Astrocyte (in vitro differentiated cells and primary cell): ENCODE data around the gene MESP2. TPM values are rescaled to one million over a fixed set of nuclear protein-coding genes. Genes with fewer than 3 reads are reported as not detected.

Experiments
- DNase-seq: peaks from one replicate; pipeline ENCODE4 v3.0.0-alpha.2; 2010; ENCODE audit warnings: low read depth
- FAIRE-seq: peaks from 2 replicates; lab custom pipeline; 2011; peaks lifted over from hg19 to GRCh38; lab: Jason Lieb, UNC
- H2AFZ ChIP-seq: 2 replicates; pipeline ENCODE4 v1.6.0; 2012; ENCODE audit warnings: low read depth, low read length, inconsistent platforms
- H3K27ac ChIP-seq: 2 replicates; pipeline ENCODE4 v1.5.1; 2011; ENCODE audit warnings: low read depth, low read length, inconsistent platforms
- H3K27me3 ChIP-seq: 2 replicates; pipeline ENCODE4 v1.6.0; 2011; ENCODE audit warnings: low read length, inconsistent platforms; ENCODE audit not compliant: insufficient read depth
- H3K36me3 ChIP-seq: 2 replicates; pipeline ENCODE4 v1.5.1; 2011; ENCODE audit warnings: low read length, inconsistent platforms; ENCODE audit not compliant: insufficient read depth
- H3K4me1 ChIP-seq: 2 replicates; pipeline ENCODE4 v1.5.1; 2011; ENCODE audit warnings: low read length, inconsistent platforms; ENCODE audit not compliant: insufficient read depth
- H3K4me2 ChIP-seq: 2 replicates; pipeline ENCODE4 v1.6.0; 2012; ENCODE audit warnings: low read length, inconsistent platforms
- H3K4me3 ChIP-seq: 2 replicates; pipeline ENCODE4 v1.5.1; 2011; ENCODE audit warnings: low read depth, mild to moderate bottlenecking, low read length, inconsistent platforms; ENCODE audit not compliant: insufficient read depth
- H3K79me2 ChIP-seq: 2 replicates; pipeline ENCODE4 v1.6.0; 2012; ENCODE audit warnings: mild to moderate bottlenecking, low read length, inconsistent platforms; ENCODE audit not compliant: insufficient read depth
- H3K9ac ChIP-seq: 2 replicates; pipeline ENCODE4 v1.6.0; 2012; ENCODE audit warnings: mild to moderate bottlenecking, low read length, inconsistent platforms
- H3K9me3 ChIP-seq: 2 replicates; pipeline ENCODE4 v1.5.1; 2012; ENCODE audit warnings: low read depth, mild to moderate bottlenecking, low read length, inconsistent platforms; ENCODE audit not compliant: insufficient read depth
- H4K20me1 ChIP-seq: 2 replicates; pipeline ENCODE4 v1.6.0; 2012; ENCODE audit warnings: low read length, inconsistent platforms; ENCODE audit not compliant: insufficient read depth
- H3K27ac Mint-ChIP-seq: one replicate; pipeline ENCODE4 v1.8.0; 2021; ENCODE audit warnings: mild to moderate bottlenecking, mixed read lengths; ENCODE audit not compliant: unreplicated experiment
- H3K27me3 Mint-ChIP-seq: one replicate; pipeline ENCODE4 v1.8.0; 2021; ENCODE audit warnings: low read depth, mixed read lengths; ENCODE audit not compliant: unreplicated experiment
- H3K36me3 Mint-ChIP-seq: one replicate; pipeline ENCODE4 v1.8.0; 2021; ENCODE audit warnings: low read depth, mixed read lengths; ENCODE audit not compliant: unreplicated experiment
- H3K4me1 Mint-ChIP-seq: one replicate; pipeline ENCODE4 v1.8.0; 2021; ENCODE audit warnings: low read depth, mixed read lengths; ENCODE audit not compliant: unreplicated experiment
- H3K4me3 Mint-ChIP-seq: one replicate; pipeline ENCODE4 v1.8.0; 2021; ENCODE audit warnings: mild to moderate bottlenecking, moderate library complexity, mixed read lengths; ENCODE audit not compliant: unreplicated experiment
- H3K9me3 Mint-ChIP-seq: one replicate; pipeline ENCODE4 v1.8.0; 2021; ENCODE audit warnings: mild to moderate bottlenecking, mixed read lengths; ENCODE audit not compliant: unreplicated experiment
- CTCF ChIP-seq: IDR thresholded peaks from 2 replicates; pipeline ENCODE4 v1.5.1; 2011; ENCODE audit warnings: low read depth, mild to moderate bottlenecking, inconsistent platforms, low read length, moderate library complexity; ENCODE audit not compliant: insufficient read depth
- EZH2 ChIP-seq: IDR thresholded peaks from 2 replicates; pipeline ENCODE4 v1.6.1; 2012; ENCODE audit warnings: mild to moderate bottlenecking, low read length, inconsistent platforms; ENCODE audit not compliant: insufficient read depth
- total RNA-seq: library from RNA; stranded (reverse); gene quantifications from 2 replicates; pipeline ENCODE4 v1.2.1, GENCODE V29; 2021

Gene MESP2
- total RNA-seq, 1 donor from 2014 or later: not detected

DNA sequence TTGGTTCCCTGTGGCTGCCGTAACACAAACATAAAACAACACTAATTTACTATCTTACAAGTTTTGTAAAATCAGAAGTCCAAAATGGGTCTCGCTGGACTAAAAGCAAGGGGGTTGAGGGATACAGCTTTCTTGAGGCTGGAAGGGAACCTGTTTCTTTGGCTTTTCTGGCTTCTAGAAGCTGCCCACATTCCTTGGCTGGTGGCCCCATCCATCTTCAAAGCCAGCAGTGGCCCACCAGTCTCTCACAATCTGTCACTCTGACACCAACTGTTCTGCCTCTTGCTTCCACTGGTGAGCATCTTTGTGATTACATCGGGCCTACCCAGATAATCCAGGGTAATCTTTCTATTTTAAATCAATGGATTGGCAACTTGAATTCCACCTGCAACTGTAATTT is 39.6 kb downstream of the MESP2 start:
- Histone ChIP-seq H3K9me3 (no peaks in the 10 kb centered on the region), H3K9ac (no peak overlapping the region), H3K79me2 (peaks cover 35% of the 10 kb centered on the region), H3K36me3 (no peaks in the 10 kb centered on the region), H4K20me1 (peaks cover 20% of the 10 kb centered on the region), H3K27me3 (no peaks in the 10 kb centered on the region), H3K4me2 (no peak overlapping the region), H3K4me3 (no peak overlapping the region), H3K27ac (no peak overlapping the region), H2AFZ (no peak overlapping the region), H3K4me1 (peaks cover 26% of the 10 kb centered on the region)
- no peak for DNase-seq
- Mint-ChIP-seq H3K9me3 (peaks cover 17% of the 10 kb centered on the region), H3K27ac (no peak overlapping the region), H3K27me3 (peaks cover 31% of the 10 kb centered on the region), H3K4me3 (no peak overlapping the region), H3K4me1 (no peaks in the 10 kb centered on the region), H3K36me3 (peaks cover 3% of the 10 kb centered on the region)
- TF ChIP-seq CTCF (no peak), EZH2 (no peak)
- FAIRE-seq: no peak

GRCh38 chr15:89817701-89818280 is 41.7 kb downstream of the MESP2 start:
- H3K4me3 ChIP-seq: no peak overlapping the region
- no peak overlapping the region for H3K4me3 Mint-ChIP-seq
- no peaks in the 10 kb centered on the region for H3K4me1 Mint-ChIP-seq
- H3K36me3 ChIP-seq: no peaks in the 10 kb centered on the region
- H3K27ac ChIP-seq: no peak overlapping the region
- no peaks in the 10 kb centered on the region for H3K9me3 ChIP-seq
- peaks cover 9% of the 10 kb centered on the region for H4K20me1 ChIP-seq
- FAIRE-seq: no peak
- peak overlapping the region; percentile 3 for H3K4me2 ChIP-seq
- peaks cover 3% of the 10 kb centered on the region for H3K36me3 Mint-ChIP-seq
- H3K27ac Mint-ChIP-seq: no peak overlapping the region
- H3K9me3 Mint-ChIP-seq: peaks cover 19% of the 10 kb centered on the region
- H3K9ac ChIP-seq: no peak overlapping the region
- no peak overlapping the region for H2AFZ ChIP-seq
- H3K27me3 ChIP-seq: no peaks in the 10 kb centered on the region
- H3K27me3 Mint-ChIP-seq: peaks cover 24% of the 10 kb centered on the region
- DNase-seq: peak; percentile 48
- TF ChIP-seq EZH2 (no peak), CTCF (no peak)
- peaks cover 17% of the 10 kb centered on the region for H3K79me2 ChIP-seq
- H3K4me1 ChIP-seq: peaks cover 39% of the 10 kb centered on the region

DNA sequence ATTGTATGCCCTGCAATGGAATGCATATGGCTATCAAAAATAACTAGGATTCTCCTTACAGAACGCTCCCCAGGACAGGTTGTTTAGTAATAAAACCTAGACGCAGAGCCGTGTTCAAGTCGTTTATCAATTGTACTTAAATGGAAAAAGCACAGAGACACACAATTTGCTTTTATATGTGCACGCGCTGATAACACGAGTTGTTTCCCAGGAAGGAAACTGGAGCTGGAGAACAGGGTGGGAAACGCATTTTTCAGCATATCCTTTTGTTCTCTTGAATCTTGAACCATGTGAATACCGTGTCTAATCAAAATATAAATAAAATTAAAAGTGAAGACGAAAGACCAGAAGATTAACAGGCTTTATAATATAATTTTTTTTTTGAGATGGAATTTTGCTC is 42.2 kb downstream of the MESP2 start:
- TF ChIP-seq EZH2: no peak
- no peak for TF ChIP-seq CTCF
- DNase-seq (no peak), FAIRE-seq (no peak)
- no peaks in the 10 kb centered on the region for H3K36me3 ChIP-seq
- peaks cover 1% of the 10 kb centered on the region for H3K4me1 Mint-ChIP-seq
- no peaks in the 10 kb centered on the region for H3K27me3 ChIP-seq
- H4K20me1 ChIP-seq: peaks cover 4% of the 10 kb centered on the region
- no peak overlapping the region for H3K9ac ChIP-seq
- no peak overlapping the region for H2AFZ ChIP-seq
- no peak overlapping the region for H3K27ac Mint-ChIP-seq
- peaks cover 24% of the 10 kb centered on the region for H3K27me3 Mint-ChIP-seq
- no peak overlapping the region for H3K4me3 ChIP-seq
- H3K36me3 Mint-ChIP-seq: peaks cover 3% of the 10 kb centered on the region
- H3K9me3 ChIP-seq: no peaks in the 10 kb centered on the region
- peaks cover 38% of the 10 kb centered on the region for H3K4me1 ChIP-seq
- peaks cover 12% of the 10 kb centered on the region for H3K79me2 ChIP-seq
- no peak overlapping the region for H3K4me3 Mint-ChIP-seq
- peaks cover 19% of the 10 kb centered on the region for H3K9me3 Mint-ChIP-seq
- H3K4me2 ChIP-seq: peak overlapping the region; percentile 3
- H3K27ac ChIP-seq: no peak overlapping the region
